Spinal cord (tissue), 10 donors: ENCODE results near the gene SLC4A2. TPM values are rescaled to one million over a fixed set of nuclear protein-coding genes. Genes with fewer than 3 reads are reported as not detected.

Experiments used
- DNase-seq, 6 donors: peaks; one replicate each; pipeline versions ENCODE4 v3.0.0 to v3.0.0-alpha.2; 2013 to 2015; ENCODE audit warnings: low spot score in 6 of 6, low read depth in 4 of 6
- H3K27ac ChIP-seq: one replicate; pipeline ENCODE4 v1.5.1; 2013; ENCODE audit warnings: low read depth, low read length, control low read depth
- H3K27me3 ChIP-seq: one replicate; pipeline ENCODE4 v1.6.1; 2013; ENCODE audit warnings: low read length; ENCODE audit not compliant: control insufficient read depth, insufficient read depth
- H3K36me3 ChIP-seq: one replicate; pipeline ENCODE4 v1.6.1; 2013; ENCODE audit warnings: low read length; ENCODE audit not compliant: control insufficient read depth, insufficient read depth
- H3K4me1 ChIP-seq: one replicate; pipeline ENCODE4 v1.6.1; 2013; ENCODE audit warnings: low read length; ENCODE audit not compliant: control insufficient read depth, insufficient read depth
- H3K4me3 ChIP-seq: one replicate; pipeline ENCODE4 v1.5.1; 2013; ENCODE audit warnings: low read depth, low read length, control low read depth
- H3K9me3 ChIP-seq: one replicate; pipeline ENCODE4 v1.6.1; 2013; ENCODE audit warnings: low read length; ENCODE audit not compliant: control insufficient read depth, insufficient read depth
- WGBS: methylation state at CpG from one replicate; pipeline ENCODE4 v1.1.5; 2013; ENCODE audit warnings: missing lambda C conversion rate; ENCODE audit not compliant: insufficient coverage; 5-methylcytosine and 5-hydroxymethylcytosine counted together
- polyA plus RNA-seq, 2 donors: library from polyadenylated mRNA; unstranded; fragments of 120-200 nt; gene quantifications; one replicate each; pipeline ENCODE4 v1.2.1, GENCODE V29; 2013; ENCODE audit not compliant: insufficient read length in 2 of 2
- total RNA-seq, 2 donors: library from RNA; depleted of rRNA in 1 of 2; stranded (reverse); fragments of 120-200 nt in 1 of 2; fragments of >200 nt in 1 of 2; gene quantifications; one replicate each; pipeline versions ENCODE4 v1.2.3 to v1.2.4, GENCODE V29; 2013 to 2014
- donor health status: healthy.

The SLC4A2 gene
- total and polyA plus RNA-seq, 4 donors: 27.5 to 101 (median 79.5) TPM

- Histone ChIP-seq H3K36me3 (peaks cover 85% of the 10 kb centered on the region), H3K4me3 (no peak overlapping the region), H3K9me3 (no peaks in the 10 kb centered on the region), H3K27ac (no peak overlapping the region), H3K27me3 (no peaks in the 10 kb centered on the region), H3K4me1 (no peaks in the 10 kb centered on the region)
- 92% methylated on average over 14 of the region's 17 CpGs for WGBS
- no peak for DNase-seq
Measured at GRCh38 chr7:151069841-151070573, 10.6 kb downstream of the SLC4A2 start.

GRCh38 chr7:151070574-151070960 is 11.2 kb downstream of the SLC4A2 start:
- no peaks in the 10 kb centered on the region for H3K4me1 ChIP-seq
- H3K9me3 ChIP-seq: no peaks in the 10 kb centered on the region
- no peak overlapping the region for H3K4me3 ChIP-seq
- no peak for DNase-seq
- no peak overlapping the region for H3K27ac ChIP-seq
- H3K27me3 ChIP-seq: no peaks in the 10 kb centered on the region
- peaks cover 85% of the 10 kb centered on the region for H3K36me3 ChIP-seq
- 97% methylated on average over 15 of the region's 15 CpGs for WGBS

- no peak for DNase-seq
- H3K36me3 ChIP-seq: peaks cover 85% of the 10 kb centered on the region
- no peaks in the 10 kb centered on the region for H3K27me3 ChIP-seq
- H3K9me3 ChIP-seq: no peaks in the 10 kb centered on the region
- no peak overlapping the region for H3K27ac ChIP-seq
- no peaks in the 10 kb centered on the region for H3K4me1 ChIP-seq
- WGBS: 97% methylated on average over 39 of the region's 39 CpGs
- no peak overlapping the region for H3K4me3 ChIP-seq
Measured at GRCh38 chr7:151071032-151071866, 11.9 kb downstream of the SLC4A2 start.

GRCh38 chr7:151073990-151074389 is 14.6 kb downstream of the SLC4A2 start:
- no peak for DNase-seq
- Histone ChIP-seq H3K4me1 (peaks cover 16% of the 10 kb centered on the region), H3K27me3 (no peaks in the 10 kb centered on the region), H3K36me3 (peaks cover 93% of the 10 kb centered on the region), H3K9me3 (no peaks in the 10 kb centered on the region), H3K4me3 (no peak overlapping the region), H3K27ac (no peak overlapping the region)
- WGBS: 93% methylated on average over 17 of the region's 17 CpGs

- 92% methylated on average over 26 of the region's 26 CpGs for WGBS
- H3K4me3 ChIP-seq: no peak overlapping the region
- H3K27me3 ChIP-seq: no peaks in the 10 kb centered on the region
- DNase-seq: no peak
- no peak overlapping the region for H3K27ac ChIP-seq
- H3K9me3 ChIP-seq: no peaks in the 10 kb centered on the region
- H3K4me1 ChIP-seq: peaks cover 27% of the 10 kb centered on the region
- peaks cover 92% of the 10 kb centered on the region for H3K36me3 ChIP-seq
Measured at GRCh38 chr7:151074817-151075661, 15.7 kb downstream of the SLC4A2 start.

- no peak for DNase-seq
- H3K9me3 ChIP-seq: no peaks in the 10 kb centered on the region
- H3K27me3 ChIP-seq: no peaks in the 10 kb centered on the region
- peaks cover 86% of the 10 kb centered on the region for H3K36me3 ChIP-seq
- H3K4me3 ChIP-seq: no peak overlapping the region
- no peak overlapping the region for H3K27ac ChIP-seq
- WGBS: 90% methylated on average over 7 of the region's 7 CpGs
- peaks cover 29% of the 10 kb centered on the region for H3K4me1 ChIP-seq
Measured at GRCh38 chr7:151075662-151075971, 16.2 kb downstream of the SLC4A2 start.

- WGBS: 84% methylated on average over 10 of the region's 22 CpGs
Measured at GRCh38 chr7:151075978-151076426, 16.6 kb downstream of the SLC4A2 start.

GRCh38 chr7:151076863-151077704 is 17.7 kb downstream of the SLC4A2 start:
- H3K4me1 ChIP-seq: peaks cover 42% of the 10 kb centered on the region
- H3K27ac ChIP-seq: no peak overlapping the region
- DNase-seq: no peak
- no peaks in the 10 kb centered on the region for H3K9me3 ChIP-seq
- no peak overlapping the region for H3K4me3 ChIP-seq
- H3K27me3 ChIP-seq: no peaks in the 10 kb centered on the region
- H3K36me3 ChIP-seq: peaks cover 79% of the 10 kb centered on the region
- WGBS: 77% methylated on average over 31 of the region's 33 CpGs

More at GRCh38 chr7:151075978-151076426, 16.6 kb downstream of the SLC4A2 start:
- Histone ChIP-seq H3K27me3 (no peaks in the 10 kb centered on the region), H3K27ac (no peak overlapping the region), H3K4me3 (no peak overlapping the region), H3K36me3 (peaks cover 82% of the 10 kb centered on the region), H3K9me3 (no peaks in the 10 kb centered on the region), H3K4me1 (peaks cover 32% of the 10 kb centered on the region)
- no peak for DNase-seq
